CD8-positive, alpha-beta memory T cell (primary cell): ENCODE measurements around the gene LRPPRC. TPM values are rescaled to one million over a fixed set of nuclear protein-coding genes. Genes with fewer than 3 reads are reported as not detected.

ENCODE experiments used
- CTCF ChIA-PET: fragments of 350-600 bp; sonication (Branson Sonifier 250); formaldehyde crosslinking; loops from one replicate; lab custom pipeline; 2021; ENCODE audit warnings: antibody characterized with exemption; lab: Charles Lee
- POLR2A ChIA-PET: fragments of 350-600 bp; sonication (Branson Sonifier 250); formaldehyde crosslinking; loops from one replicate; lab custom pipeline; 2021; ENCODE audit warnings: antibody characterized with exemption; lab: Charles Lee
- DNase-seq, 5 donors: peaks; one replicate each; pipeline versions ENCODE4 v3.0.0 to v3.0.0-alpha.2; 2020 to 2022; ENCODE audit warnings: mixed read lengths in 1 of 5
- H3K27ac ChIP-seq: one replicate; pipeline ENCODE4 v1.7.0; 2013; ENCODE audit warnings: low read depth, mild to moderate bottlenecking, low read length, moderate library complexity
- H3K27me3 ChIP-seq: 2 replicates; pipeline ENCODE4 v1.7.0; 2013; ENCODE audit warnings: low read length, mild to moderate bottlenecking; ENCODE audit not compliant: insufficient read depth, poor library complexity, severe bottlenecking
- H3K36me3 ChIP-seq: 2 replicates; pipeline ENCODE4 v1.7.0; 2013; ENCODE audit warnings: mild to moderate bottlenecking, low read length, moderate library complexity; ENCODE audit not compliant: insufficient read depth
- H3K4me1 ChIP-seq: 2 replicates; pipeline ENCODE4 v1.7.0; 2013; ENCODE audit warnings: mild to moderate bottlenecking, low read length, moderate library complexity; ENCODE audit not compliant: insufficient read depth
- H3K4me3 ChIP-seq: 2 replicates; pipeline ENCODE4 v1.7.0; 2013; ENCODE audit warnings: mild to moderate bottlenecking, low read length
- H3K9me3 ChIP-seq: 2 replicates; pipeline ENCODE4 v1.7.0; 2013; ENCODE audit warnings: mild to moderate bottlenecking, low read length
- H3K27ac Mint-ChIP-seq, 8 donors: one replicate each; pipeline ENCODE4 v1.8.0; 2020 to 2021; ENCODE audit warnings: mixed read lengths in 8 of 8, mild to moderate bottlenecking in 6 of 8, inconsistent platforms in 3 of 8, moderate library complexity in 3 of 8
- H3K27me3 Mint-ChIP-seq, 2 donors: one replicate each; pipeline ENCODE4 v1.8.0; 2020 to 2021; ENCODE audit warnings: mixed read lengths in 2 of 2, mild to moderate bottlenecking in 1 of 2, moderate library complexity in 1 of 2
- H3K36me3 Mint-ChIP-seq, 3 donors: one replicate each; pipeline ENCODE4 v1.8.0; 2020 to 2021; ENCODE audit warnings: mixed read lengths in 3 of 3, inconsistent platforms in 1 of 3, mild to moderate bottlenecking in 1 of 3
- H3K4me1 Mint-ChIP-seq, 3 donors: one replicate each; pipeline ENCODE4 v1.8.0; 2020 to 2021; ENCODE audit warnings: mixed read lengths in 3 of 3, inconsistent platforms in 1 of 3, mild to moderate bottlenecking in 1 of 3
- H3K4me3 Mint-ChIP-seq, 7 donors: one replicate each; pipeline ENCODE4 v1.8.0; 2020 to 2021; ENCODE audit warnings: mixed read lengths in 7 of 7, mild to moderate bottlenecking in 6 of 7, moderate library complexity in 4 of 7, inconsistent platforms in 2 of 7
- H3K9me3 Mint-ChIP-seq, 5 donors: one replicate each; pipeline ENCODE4 v1.8.0; 2020 to 2022; ENCODE audit warnings: mixed read lengths in 5 of 5, mild to moderate bottlenecking in 3 of 5, moderate library complexity in 2 of 5, inconsistent platforms in 1 of 5
- polyA plus RNA-seq: library from polyadenylated mRNA; unstranded; fragments of 300-500 nt; fragmentation: Illumina TruSeq; gene quantifications from one replicate; pipeline ENCODE4 v1.2.3, GENCODE V29; 2021
- total RNA-seq, 2 experiments: library from RNA; stranded (reverse); gene quantifications; one replicate each; pipeline ENCODE4 v1.2.3, GENCODE V29; 2021

The LRPPRC gene
- total and polyA plus RNA-seq, 3 experiments from 2014 or later = 41.0 to 166 (median 164) TPM

GRCh38 chr2:43943323-43943722 lies 52.5 kb downstream of the LRPPRC start:
- no peak overlapping the region for H3K4me3 ChIP-seq
- H3K27me3 ChIP-seq = no peaks in the 10 kb centered on the region
- H3K27ac Mint-ChIP-seq = no peak overlapping the region
- H3K4me1 ChIP-seq = no peaks in the 10 kb centered on the region
- H3K4me1 Mint-ChIP-seq = peaks cover 0 to 1% (median 0%) of the 10 kb centered on the region in 3 donors
- peaks cover 0 to 81% (median 24%) of the 10 kb centered on the region in 3 donors for H3K36me3 Mint-ChIP-seq
- no peak for DNase-seq
- CTCF ChIA-PET = no interaction called here
- H3K9me3 ChIP-seq = no peaks in the 10 kb centered on the region
- H3K36me3 ChIP-seq = peaks cover 31% of the 10 kb centered on the region
- no peaks in the 10 kb centered on the region for H3K27me3 Mint-ChIP-seq
- POLR2A ChIA-PET = no interaction called here
- no peak overlapping the region for H3K27ac ChIP-seq
- no peak overlapping the region for H3K4me3 Mint-ChIP-seq
- no peaks in the 10 kb centered on the region for H3K9me3 Mint-ChIP-seq

GRCh38 chr2:43942881-43943280 lies 52.9 kb downstream of the LRPPRC start:
- H3K4me1 ChIP-seq = no peaks in the 10 kb centered on the region
- H3K9me3 ChIP-seq = no peaks in the 10 kb centered on the region
- Mint-ChIP-seq H3K4me1 (peaks cover 0 to 2% (median 0%) of the 10 kb centered on the region in 3 donors), H3K36me3 (peaks cover 0 to 79% (median 24%) of the 10 kb centered on the region in 3 donors), H3K4me3 (no peak overlapping the region), H3K27me3 (no peaks in the 10 kb centered on the region), H3K9me3 (no peaks in the 10 kb centered on the region), H3K27ac (no peak overlapping the region)
- ChIA-PET POLR2A (no interaction called here), CTCF (no interaction called here)
- no peak for DNase-seq
- H3K4me3 ChIP-seq = no peak overlapping the region
- no peak overlapping the region for H3K27ac ChIP-seq
- H3K27me3 ChIP-seq = no peaks in the 10 kb centered on the region
- peaks cover 31% of the 10 kb centered on the region for H3K36me3 ChIP-seq

DNA sequence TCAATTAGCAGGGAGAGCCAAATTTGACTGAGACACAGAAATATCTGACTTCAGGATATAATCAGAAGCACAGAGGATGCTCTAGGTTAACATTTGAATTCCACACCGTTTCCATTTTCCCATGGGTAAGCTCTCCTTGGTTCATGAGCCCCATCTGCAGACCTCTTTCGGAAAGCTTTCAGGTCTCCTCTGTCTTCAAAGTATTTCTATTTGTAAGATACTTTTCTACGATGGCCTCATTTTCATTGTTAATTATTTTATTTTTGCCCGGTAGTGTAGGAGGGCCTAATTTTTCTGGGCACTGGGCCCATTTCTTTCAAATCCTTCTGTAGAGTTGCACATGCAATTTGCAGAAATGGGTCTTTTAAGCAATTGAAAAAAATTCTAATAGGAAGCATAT lies 53.8 kb downstream of the LRPPRC start:
- Mint-ChIP-seq H3K9me3 (no peaks in the 10 kb centered on the region), H3K4me3 (no peak overlapping the region), H3K4me1 (peaks cover 0 to 3% (median 2%) of the 10 kb centered on the region in 3 donors), H3K27ac (peak overlapping the region in 2 of 8 donors; percentile 10 to 12), H3K27me3 (no peaks in the 10 kb centered on the region), H3K36me3 (peaks cover 0 to 78% (median 20%) of the 10 kb centered on the region in 3 donors)
- no peak for DNase-seq
- Histone ChIP-seq H3K36me3 (peaks cover 27% of the 10 kb centered on the region), H3K4me3 (no peak overlapping the region), H3K4me1 (no peaks in the 10 kb centered on the region), H3K27ac (no peak overlapping the region), H3K27me3 (no peaks in the 10 kb centered on the region), H3K9me3 (no peaks in the 10 kb centered on the region)
- ChIA-PET CTCF (no interaction called here), POLR2A (no interaction called here)

GRCh38 chr2:43941359-43941758 lies 54.4 kb downstream of the LRPPRC start:
- Mint-ChIP-seq H3K4me1 (peaks cover 0 to 3% (median 2%) of the 10 kb centered on the region in 3 donors), H3K36me3 (peaks cover 0 to 77% (median 21%) of the 10 kb centered on the region in 3 donors), H3K27ac (no peak overlapping the region), H3K9me3 (no peaks in the 10 kb centered on the region), H3K4me3 (no peak overlapping the region), H3K27me3 (no peaks in the 10 kb centered on the region)
- DNase-seq = no peak
- Histone ChIP-seq H3K27ac (no peak overlapping the region), H3K4me3 (no peak overlapping the region), H3K27me3 (no peaks in the 10 kb centered on the region), H3K4me1 (no peaks in the 10 kb centered on the region), H3K36me3 (peaks cover 22% of the 10 kb centered on the region), H3K9me3 (no peaks in the 10 kb centered on the region)
- CTCF ChIA-PET = no interaction called here
- POLR2A ChIA-PET = no interaction called here

- Mint-ChIP-seq H3K4me3 (no peak overlapping the region), H3K4me1 (peaks cover 0 to 3% (median 2%) of the 10 kb centered on the region in 3 donors), H3K9me3 (no peaks in the 10 kb centered on the region), H3K36me3 (peaks cover 0 to 71% (median 17%) of the 10 kb centered on the region in 3 donors), H3K27me3 (no peaks in the 10 kb centered on the region), H3K27ac (peak overlapping the region in 1 of 8 donors; percentile 34)
- CTCF ChIA-PET = no interaction called here
- H3K9me3 ChIP-seq = no peaks in the 10 kb centered on the region
- no peak overlapping the region for H3K27ac ChIP-seq
- H3K4me3 ChIP-seq = no peak overlapping the region
- no peak for DNase-seq
- POLR2A ChIA-PET = no interaction called here
- H3K4me1 ChIP-seq = no peaks in the 10 kb centered on the region
- H3K27me3 ChIP-seq = no peaks in the 10 kb centered on the region
- H3K36me3 ChIP-seq = peaks cover 7% of the 10 kb centered on the region
Observed at GRCh38 chr2:43939695-43940256, 56.0 kb downstream of the LRPPRC start.

- Mint-ChIP-seq H3K4me1 (peaks cover 0 to 3% (median 2%) of the 10 kb centered on the region in 3 donors), H3K4me3 (no peak overlapping the region), H3K27ac (no peak overlapping the region), H3K9me3 (no peaks in the 10 kb centered on the region), H3K36me3 (peaks cover 0 to 69% (median 25%) of the 10 kb centered on the region in 3 donors), H3K27me3 (no peaks in the 10 kb centered on the region)
- H3K4me3 ChIP-seq = no peak overlapping the region
- no peaks in the 10 kb centered on the region for H3K4me1 ChIP-seq
- POLR2A ChIA-PET = no interaction called here
- peaks cover 12% of the 10 kb centered on the region for H3K36me3 ChIP-seq
- no peaks in the 10 kb centered on the region for H3K9me3 ChIP-seq
- DNase-seq = no peak
- CTCF ChIA-PET = no interaction called here
- H3K27me3 ChIP-seq = no peaks in the 10 kb centered on the region
- no peak overlapping the region for H3K27ac ChIP-seq
Observed at GRCh38 chr2:43937269-43937820, 58.4 kb downstream of the LRPPRC start.

DNA sequence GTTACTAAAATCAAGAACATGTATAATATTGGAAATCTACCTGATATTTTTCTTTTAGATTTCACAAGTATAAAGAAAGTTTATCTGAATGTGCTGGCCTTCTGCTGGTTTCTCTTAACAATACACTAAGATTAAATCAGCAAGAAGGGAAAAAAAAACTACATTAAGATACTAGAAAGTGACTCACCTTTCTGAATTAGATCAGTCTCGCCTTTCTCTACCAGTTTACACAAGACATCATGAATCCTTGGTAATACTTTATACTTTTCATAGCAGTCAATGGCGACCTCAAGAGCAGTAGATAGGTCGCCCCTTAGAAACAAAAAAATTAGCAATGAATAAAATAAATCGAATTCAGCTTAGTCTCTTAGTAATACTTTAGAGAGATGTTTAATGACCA lies 61.2 kb downstream of the LRPPRC start:
- H3K27me3 ChIP-seq = no peaks in the 10 kb centered on the region
- peaks cover 2 to 8% (median 7%) of the 10 kb centered on the region in 3 donors for H3K4me1 Mint-ChIP-seq
- H3K9me3 ChIP-seq = no peaks in the 10 kb centered on the region
- DNase-seq = no peak
- H3K27ac ChIP-seq = no peak overlapping the region
- ChIA-PET POLR2A (no interaction called here), CTCF (no interaction called here)
- no peak overlapping the region for H3K4me3 ChIP-seq
- H3K27me3 Mint-ChIP-seq = no peaks in the 10 kb centered on the region
- H3K36me3 ChIP-seq = peaks cover 12% of the 10 kb centered on the region
- H3K27ac Mint-ChIP-seq = no peak overlapping the region
- H3K9me3 Mint-ChIP-seq = no peaks in the 10 kb centered on the region
- no peak overlapping the region for H3K4me3 Mint-ChIP-seq
- H3K36me3 Mint-ChIP-seq = peaks cover 0 to 70% (median 26%) of the 10 kb centered on the region in 3 donors
- H3K4me1 ChIP-seq = no peaks in the 10 kb centered on the region

DNA sequence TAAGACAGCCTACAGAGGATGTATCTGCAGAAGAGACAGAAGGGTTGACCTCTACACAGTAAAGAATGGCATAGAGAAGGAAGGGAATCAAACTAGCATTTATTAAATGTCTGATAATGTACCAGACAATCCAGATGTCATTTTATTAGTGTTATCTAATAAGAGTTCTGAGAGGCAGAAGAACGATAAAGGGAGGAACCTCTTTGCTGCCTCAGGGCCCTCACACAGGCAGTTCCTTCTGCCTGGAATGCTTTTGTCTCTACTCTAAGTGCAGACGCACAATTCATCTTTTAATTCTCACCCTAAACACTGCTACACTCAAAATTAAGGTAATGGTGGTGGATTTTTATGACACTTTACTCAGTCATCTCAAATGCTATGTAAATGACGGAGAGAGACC lies 64.5 kb downstream of the LRPPRC start:
- DNase-seq = no peak
- Histone ChIP-seq H3K9me3 (no peaks in the 10 kb centered on the region), H3K4me1 (no peaks in the 10 kb centered on the region), H3K27me3 (no peaks in the 10 kb centered on the region), H3K27ac (no peak overlapping the region), H3K36me3 (peaks cover 12% of the 10 kb centered on the region), H3K4me3 (no peak overlapping the region)
- CTCF ChIA-PET = interaction anchor here (1.5 kb wide), 1 partner anchor 16 kb away, joined by 3 read pairs; no protein-coding TSS in a partner anchor
- no peak overlapping the region for H3K27ac Mint-ChIP-seq
- no peaks in the 10 kb centered on the region for H3K27me3 Mint-ChIP-seq
- peaks cover 0 to 59% (median 26%) of the 10 kb centered on the region in 3 donors for H3K36me3 Mint-ChIP-seq
- H3K4me3 Mint-ChIP-seq = no peak overlapping the region
- no peaks in the 10 kb centered on the region for H3K9me3 Mint-ChIP-seq
- peaks cover 15 to 31% (median 30%) of the 10 kb centered on the region in 3 donors for H3K4me1 Mint-ChIP-seq
- POLR2A ChIA-PET = no interaction called here
